K562 (cell line): ENCODE data around the gene DPM1. TPM values are rescaled to one million over a fixed set of nuclear protein-coding genes. Genes with fewer than 3 reads are reported as not detected.

ENCODE experiments used
- ATAC-seq: fragments of 200-7000 bp; cut with Tn5 transposase; 3 replicates; pipeline ENCODE4 v1.9.1; 2020; ENCODE audit warnings: moderate library complexity
- BruUV-seq: library from RNA; stranded (reverse); fragments of 400-500 nt; replicated peaks from 2 replicates; lab custom pipeline; 2021; lab: Mats Ljungman, UMichigan
- CTCF ChIA-PET: fragments of 300-600 bp; formaldehyde crosslinking; extraction: SDS; loops from one replicate; lab custom pipeline; 2021; ENCODE audit warnings: low intra/inter-chr PET ratio; lab: Yijun Ruan, JAX
- POLR2A ChIA-PET: fragments of 300-600, 350-650 bp; sonication (Branson Sonifier 250); formaldehyde crosslinking; extraction: SDS; loops from one replicate; lab custom pipeline; 2021; ENCODE audit warnings: antibody characterized with exemption, inconsistent platforms; lab: Yijun Ruan, JAX
- DNase-seq, 4 experiments: peaks; one replicate each; pipeline versions ENCODE4 v3.0.0 to v3.0.0-alpha.2; 2011 to 2018; ENCODE audit warnings: low spot score in 3 of 4, mixed read lengths in 3 of 4; ENCODE audit errors: extremely low read depth in 1 of 4
- FAIRE-seq: peaks from 2 replicates; lab custom pipeline; 2011; peaks lifted over from hg19 to GRCh38; lab: Jason Lieb, UNC
- H2AFZ ChIP-seq: 2 replicates; pipeline ENCODE4 v1.6.0; 2011; ENCODE audit warnings: low read depth, low read length, control low read depth, inconsistent platforms
- H3K27ac ChIP-seq: fragments of 200-600 bp; 3 replicates; pipeline ENCODE4 v1.8.0; 2011; ENCODE audit warnings: low read depth, mild to moderate bottlenecking, control low read depth, inconsistent platforms, low read length, moderate library complexity, mixed read lengths; ENCODE audit errors: extremely low read depth
- H3K27me3 ChIP-seq, 2 experiments: fragments of 300-600 bp in 1 of 2; 2 replicates in 1 of 2; 3 replicates in 1 of 2; pipeline versions ENCODE4 v1.6.0 to v1.8.0; 2011; ENCODE audit warnings: inconsistent platforms in 2 of 2, low read length in 2 of 2, mild to moderate bottlenecking in 1 of 2, mixed read lengths in 1 of 2, moderate library complexity in 1 of 2; ENCODE audit not compliant: control insufficient read depth in 2 of 2, insufficient read depth in 2 of 2
- H3K36me3 ChIP-seq: fragments of 300-600 bp; 3 replicates; pipeline ENCODE4 v1.8.0; 2011; ENCODE audit warnings: mild to moderate bottlenecking, low read length, inconsistent platforms; ENCODE audit not compliant: control insufficient read depth, insufficient read depth
- H3K4me1 ChIP-seq, 2 experiments: fragments of 200-600 bp in 1 of 2; replicated peaks in 1 of 2; 2 replicates in 1 of 2; 3 replicates in 1 of 2; pipeline versions ENCODE4 v1.5.1 to v1.8.0; 2011; ENCODE audit warnings: inconsistent platforms in 2 of 2, low read length in 2 of 2, mild to moderate bottlenecking in 1 of 2, mixed read lengths in 1 of 2, moderate library complexity in 1 of 2; ENCODE audit not compliant: control insufficient read depth in 2 of 2, insufficient read depth in 2 of 2
- H3K4me2 ChIP-seq: 2 replicates; pipeline ENCODE4 v1.6.1; 2011; ENCODE audit warnings: low read length, control low read depth, inconsistent platforms, mixed read lengths; ENCODE audit not compliant: insufficient read depth
- H3K4me3 ChIP-seq: fragments of 200-600 bp; sonication (generic), shearing (Covaris generic); 2 replicates; pipeline ENCODE4 v1.5.1; 2016; ENCODE audit warnings: control low read depth, inconsistent platforms
- H3K79me2 ChIP-seq: fragments of 200-600 bp; 3 replicates; pipeline ENCODE4 v1.8.0; 2011; ENCODE audit warnings: low read length, inconsistent platforms; ENCODE audit not compliant: control insufficient read depth, insufficient read depth
- H3K9ac ChIP-seq, 2 experiments: 2 replicates each; pipeline versions ENCODE4 v1.6.0 to v1.6.1; 2011; ENCODE audit warnings: low read depth in 2 of 2, low read length in 2 of 2, control low read depth in 1 of 2, inconsistent platforms in 1 of 2, mild to moderate bottlenecking in 1 of 2, mixed read lengths in 1 of 2; ENCODE audit not compliant: insufficient read depth in 1 of 2
- H3K9me1 ChIP-seq: one replicate; pipeline ENCODE4 v1.6.0; 2011; ENCODE audit warnings: inconsistent platforms, mild to moderate bottlenecking, low read length, moderate library complexity; ENCODE audit not compliant: control insufficient read depth, insufficient read depth
- H3K9me3 ChIP-seq: replicated peaks from 2 replicates; pipeline ENCODE4 v1.5.1; 2011; ENCODE audit warnings: low read depth, low read length, inconsistent platforms; ENCODE audit not compliant: control insufficient read depth, insufficient read depth
- H4K20me1 ChIP-seq: replicated peaks from 2 replicates; pipeline ENCODE4 v1.6.1; 2011; ENCODE audit warnings: low read length, inconsistent platforms, mixed read lengths; ENCODE audit not compliant: control insufficient read depth, insufficient read depth
- BRD4 ChIP-seq: fragments of 200-600 bp; sonication (generic); IDR thresholded peaks from 2 replicates; pipeline ENCODE4 v1.6.1; 2017; ENCODE audit warnings: inconsistent platforms
- CHD4 ChIP-seq: fragments of 200-600 bp; sonication (generic); IDR thresholded peaks from 3 replicates; pipeline ENCODE4 v1.6.1; 2012; ENCODE audit warnings: low read depth, mild to moderate bottlenecking, mixed read lengths, low read length, inconsistent platforms; ENCODE audit not compliant: insufficient read depth, insufficient replicate concordance, poor library complexity, severe bottlenecking
- ELF1 ChIP-seq: fragments of 200-800 bp; sonication (Bioruptor generic); IDR thresholded peaks from 2 replicates; pipeline ENCODE4 v1.6.1; 2016; ENCODE audit warnings: missing genetic modification characterization, missing compliant biosample characterization
- ETS2 ChIP-seq: IDR thresholded peaks from 2 replicates; pipeline ENCODE4 v1.6.1; 2016; ENCODE audit warnings: borderline replicate concordance, missing genetic modification characterization, mild to moderate bottlenecking, moderate library complexity, missing compliant biosample characterization; ENCODE audit not compliant: poor library complexity, severe bottlenecking
- FOXJ2 ChIP-seq: fragments of 200-800 bp; sonication (Bioruptor generic); IDR thresholded peaks from 2 replicates; pipeline ENCODE4 v1.6.1; 2016; ENCODE audit warnings: missing genetic modification characterization, missing compliant biosample characterization
- HDAC8 ChIP-seq: fragments of 450-650 bp; IDR thresholded peaks from 2 replicates; pipeline ENCODE4 v1.6.1; 2016; ENCODE audit warnings: mild to moderate bottlenecking, missing genetic modification characterization, moderate library complexity, missing compliant biosample characterization
- HLTF ChIP-seq: fragments of 450-650 bp; IDR thresholded peaks from 2 replicates; pipeline ENCODE4 v1.6.1; 2016
- HMG20A ChIP-seq: fragments of 450-650 bp; formaldehyde crosslinking; conservative IDR thresholded peaks from 2 replicates; pipeline ENCODE4 v1.4.0; 2020; ENCODE audit warnings: mild to moderate bottlenecking, mixed read lengths
- L3MBTL2 ChIP-seq: fragments of 450-650 bp; IDR thresholded peaks from 2 replicates; pipeline ENCODE4 v1.6.1; 2016; ENCODE audit warnings: mild to moderate bottlenecking, moderate library complexity
- MCM3 ChIP-seq: fragments of 450-650 bp; IDR thresholded peaks from 2 replicates; pipeline ENCODE4 v1.6.1; 2016
- MTA1 ChIP-seq: fragments of 450-650 bp; IDR thresholded peaks from 2 replicates; pipeline ENCODE4 v1.6.1; 2017; ENCODE audit warnings: borderline replicate concordance
- POLR2B ChIP-seq: fragments of 450-650 bp; IDR thresholded peaks from 2 replicates; pipeline ENCODE4 v1.6.1; 2018; ENCODE audit warnings: low read depth; ENCODE audit not compliant: partially characterized antibody
- RAD21 ChIP-seq, 2 experiments: fragments of 250-450 bp in 1 of 2; fragments of 450-650 bp in 1 of 2; sonication (Bioruptor Pico) in 1 of 2; formaldehyde crosslinking in 1 of 2; IDR thresholded peaks in 1 of 2; conservative IDR thresholded peaks in 1 of 2; 2 replicates each; pipeline versions ENCODE4 v1.4.0 to v1.8.0; 2020 to 2022; ENCODE audit warnings: mild to moderate bottlenecking in 2 of 2, moderate library complexity in 1 of 2
- RFX1 ChIP-seq: fragments of 450-650 bp; IDR thresholded peaks from 2 replicates; pipeline ENCODE4 v1.6.1; 2016; ENCODE audit warnings: mild to moderate bottlenecking, moderate library complexity
- RUNX1 ChIP-seq: sonication (generic); IDR thresholded peaks from 2 replicates; pipeline ENCODE4 v1.6.1; 2016; ENCODE audit warnings: antibody characterized with exemption, low read depth
- SAFB ChIP-seq: fragments of 200-400 bp; formaldehyde crosslinking; IDR thresholded peaks from 2 replicates; pipeline ENCODE4 v1.6.1; 2017; ENCODE audit warnings: low read depth, low read length, borderline replicate concordance
- TBP ChIP-seq: optimal IDR thresholded peaks from 2 replicates; pipeline ENCODE3; 2011; ENCODE audit warnings: low read depth, low read length, improper control_type of control experiment
- TCF15 ChIP-seq: fragments of 250-450 bp; sonication (Bioruptor Pico); IDR thresholded peaks from 2 replicates; pipeline ENCODE4 v1.8.0; 2022; ENCODE audit warnings: moderate library complexity, mild to moderate bottlenecking, inconsistent platforms
- ZBTB1 ChIP-seq: sonication (generic); formaldehyde crosslinking; IDR thresholded peaks from 2 replicates; pipeline ENCODE4 v1.8.1; 2023; ENCODE audit warnings: missing genetic modification reagents, low read depth, mild to moderate bottlenecking, borderline replicate concordance
- ZNF24 ChIP-seq: fragments of 450-650 bp; IDR thresholded peaks from 2 replicates; pipeline ENCODE4 v1.6.1; 2016
- ZNF347 ChIP-seq: fragments of 450-650 bp; formaldehyde crosslinking; IDR thresholded peaks from 2 replicates; pipeline ENCODE4 v1.4.0; 2020; ENCODE audit warnings: low read depth, mild to moderate bottlenecking, moderate library complexity
- WGBS: fragments of 100-300 bp; shearing (Covaris generic); methylation state at CpG from one replicate; pipeline ENCODE4 v1.1.6; 2016; ENCODE audit warnings: low coverage, mixed read lengths; ENCODE audit not compliant: insufficient coverage; ENCODE audit errors: missing lambda C conversion rate; 5-methylcytosine and 5-hydroxymethylcytosine counted together
- in situ Hi-C: fragments of 300-500 bp; cut with MboI; formaldehyde crosslinking; loops from 4 replicates; pipeline ENCODE4 v1.15.0; 2018; ENCODE audit warnings: inconsistent platforms, mixed read lengths
- intact Hi-C: fragments of 100-400 bp; cut with micrococcal nuclease; formaldehyde crosslinking; loops from 2 replicates; pipeline ENCODE4 v1.14.2; 2022
- polyA plus RNA-seq, 8 experiments: library from polyadenylated mRNA; depleted of rRNA in 4 of 8; stranded (reverse) in 5 of 8; unstranded in 3 of 8; fragments of >200 nt; fragmentation: Nextera tagmentation in 2 of 8; fragmentation: Illumina TruSeq in 1 of 8; extraction: Ambion mirVana in 2 of 8; extraction: Trizol in 1 of 8; gene quantifications; 2 replicates each; pipeline versions ENCODE4 v1.2.1 to v1.2.3, GENCODE V29; 2011 to 2014; ENCODE audit warnings: inconsistent platforms in 1 of 8, missing spikeins in 1 of 8
- total RNA-seq, 7 experiments: library from RNA; depleted of rRNA in 6 of 7; stranded (reverse); fragments of >200 nt in 6 of 7; fragmentation: Illumina TruSeq in 2 of 7; extraction: Trizol in 2 of 7; gene quantifications; 2 replicates each; pipeline versions ENCODE4 v1.2.1 to v1.2.3, GENCODE V29; 2011 to 2021; ENCODE audit warnings: low replicate concordance in 1 of 7
- TF ChIP-seq, protein P1 (sequence below): sonication (generic); formaldehyde crosslinking; IDR thresholded peaks from 2 replicates; pipeline ENCODE4 v1.8.1; 2022; ENCODE audit warnings: missing genetic modification reagents

Gene DPM1
- total and polyA plus RNA-seq, 9 of the 15 experiments (the other 6 are each of a cell fraction or from before 2014, with no cell fraction given), result 75.2 to 190 (median 153) TPM

DNA sequence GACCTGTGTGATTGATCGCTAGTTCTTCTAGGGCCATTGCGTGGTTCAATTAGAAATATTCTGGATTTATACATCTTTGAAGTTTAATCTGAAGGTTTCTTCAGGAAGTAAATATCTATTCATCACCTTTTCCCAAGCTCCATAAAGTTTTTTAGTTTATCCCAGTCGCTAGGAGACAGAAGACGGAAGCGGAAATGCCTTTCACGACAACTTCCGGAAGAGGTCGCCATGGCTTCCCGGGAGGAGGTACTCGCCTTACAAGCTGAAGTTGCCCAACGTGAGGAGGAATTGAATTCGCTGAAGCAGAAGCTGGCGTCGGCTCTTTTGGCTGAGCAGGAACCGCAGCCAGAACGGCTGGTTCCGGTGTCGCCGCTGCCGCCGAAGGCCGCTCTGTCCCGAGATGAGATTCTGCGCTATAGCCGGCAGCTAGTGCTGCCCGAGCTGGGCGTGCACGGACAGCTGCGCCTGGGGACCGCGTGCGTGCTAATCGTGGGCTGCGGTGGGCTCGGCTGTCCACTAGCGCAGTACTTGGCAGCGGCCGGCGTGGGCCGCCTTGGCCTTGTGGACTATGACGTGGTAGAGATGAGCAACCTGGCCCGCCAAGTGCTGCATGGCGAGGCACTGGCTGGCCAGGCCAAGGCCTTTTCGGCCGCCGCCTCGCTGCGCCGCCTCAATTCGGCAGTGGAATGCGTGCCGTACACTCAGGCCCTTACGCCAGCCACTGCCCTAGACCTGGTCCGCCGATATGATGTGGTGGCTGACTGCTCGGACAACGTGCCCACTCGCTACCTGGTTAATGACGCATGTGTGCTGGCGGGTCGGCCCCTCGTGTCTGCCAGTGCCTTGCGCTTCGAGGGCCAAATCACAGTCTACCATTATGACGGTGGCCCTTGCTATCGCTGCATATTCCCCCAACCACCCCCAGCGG, 547 bp upstream of the DPM1 start, which contains the start of gene MOCS3:
TSS of gene MOCS3 (plus strand) at position 204 of the 928 bp plus-strand sequence. CDS start at position 229, 25 bp downstream.
- intact Hi-C loops (no loop called here), in situ Hi-C loops (no loop called here)
- Histone ChIP-seq H3K79me2 (peaks cover 69% of the 10 kb centered on the region), H3K36me3 (peaks cover 48% of the 10 kb centered on the region), H3K9me3 (no peaks in the 10 kb centered on the region), H3K4me1 (peaks cover 12 to 19% of the 10 kb centered on the region in 2 experiments; a peak in 4 of 5 replicates), H3K27me3 (no peaks in the 10 kb centered on the region), H3K9ac (peak within 1 kb of the TSS; percentile 95 to 96), H3K4me3 (peak within 1 kb of the TSS; percentile 74), H3K4me2 (peak within 1 kb of the TSS; percentile 93), H3K27ac (peak within 1 kb of the TSS; percentile 97), H3K9me1 (peaks cover 8% of the 10 kb centered on the region), H2AFZ (peak within 1 kb of the TSS; percentile 100), H4K20me1 (peaks cover 20% of the 10 kb centered on the region)
- ChIA-PET CTCF (interaction anchor here (1.0 kb wide), 1 partner anchor 29 kb away, joined by 3 read pairs; no protein-coding TSS in a partner anchor), POLR2A (interaction anchor here (0.6 to 2.0 kb wide), 18 partner anchors 9 to 1233 kb away, joined by 3 to 17 read pairs (median 6); partner anchors contain the start of genes ADNP, BCAS4 and ZFP64)
- BruUV-seq, result TSS peak; percentile 79
- WGBS, result 2% methylated on average over 67 of the region's 67 CpGs
- peak; percentile 82 for ATAC-seq
- FAIRE-seq, result no peak
- DNase-seq, result peak; percentile 73 to 93 (median 78)
- TF ChIP-seq L3MBTL2, result peak; percentile 22; the same call in 1 of the 2 replicates
- TF ChIP-seq ELF1 (tag), result peak; percentile 96
- TF ChIP-seq TBP, result no peak
- no peak for TF ChIP-seq CHD4
- TF ChIP-seq RFX1, result peak; percentile 99
- TF ChIP-seq MTA1, result no peak
- no peak for TF ChIP-seq HDAC8 (tag)
- TF ChIP-seq, protein P1, sequence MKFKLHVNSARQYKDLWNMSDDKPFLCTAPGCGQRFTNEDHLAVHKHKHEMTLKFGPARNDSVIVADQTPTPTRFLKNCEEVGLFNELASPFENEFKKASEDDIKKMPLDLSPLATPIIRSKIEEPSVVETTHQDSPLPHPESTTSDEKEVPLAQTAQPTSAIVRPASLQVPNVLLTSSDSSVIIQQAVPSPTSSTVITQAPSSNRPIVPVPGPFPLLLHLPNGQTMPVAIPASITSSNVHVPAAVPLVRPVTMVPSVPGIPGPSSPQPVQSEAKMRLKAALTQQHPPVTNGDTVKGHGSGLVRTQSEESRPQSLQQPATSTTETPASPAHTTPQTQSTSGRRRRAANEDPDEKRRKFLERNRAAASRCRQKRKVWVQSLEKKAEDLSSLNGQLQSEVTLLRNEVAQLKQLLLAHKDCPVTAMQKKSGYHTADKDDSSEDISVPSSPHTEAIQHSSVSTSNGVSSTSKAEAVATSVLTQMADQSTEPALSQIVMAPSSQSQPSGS (CRISPR knock-in tag), result no peak
- no peak for TF ChIP-seq ZNF24
- peak; percentile 80; the same call in 1 of the 2 replicates for TF ChIP-seq FOXJ2 (tag)
- no peak for TF ChIP-seq MCM3
- no peak for TF ChIP-seq RAD21 (CRISPR knock-in tag; conservative IDR thresholded peaks at IDR 0.05 in 1 of 2, IDR thresholded peaks at IDR 0.05 in 1 of 2)
- TF ChIP-seq ZNF347, result no peak
- TF ChIP-seq ZBTB1 (CRISPR knock-in tag), result peak; percentile 69; the same call in 1 of the 2 replicates
- peak; percentile 42; the same call in 1 of the 2 replicates for TF ChIP-seq SAFB
- no peak for TF ChIP-seq RUNX1
- TF ChIP-seq TCF15 (CRISPR knock-in tag), result no peak
- TF ChIP-seq POLR2B, result no peak
- TF ChIP-seq BRD4, result no peak
- no peak for TF ChIP-seq HMG20A
- no peak for TF ChIP-seq ETS2 (tag)
- no peak for TF ChIP-seq HLTF
